8988T (cell line): Measurements from ENCODE around the gene ATG13.
"Not testable (repeated sequence)": the region's sequence is repeated elsewhere in the genome, so short reads cannot be mapped to it uniquely, and the experiment has no call there.

ENCODE experiments used
- DNase-seq: peaks from one replicate; pipeline ENCODE4 v3.0.0; 2011

The ATG13 gene

DNA sequence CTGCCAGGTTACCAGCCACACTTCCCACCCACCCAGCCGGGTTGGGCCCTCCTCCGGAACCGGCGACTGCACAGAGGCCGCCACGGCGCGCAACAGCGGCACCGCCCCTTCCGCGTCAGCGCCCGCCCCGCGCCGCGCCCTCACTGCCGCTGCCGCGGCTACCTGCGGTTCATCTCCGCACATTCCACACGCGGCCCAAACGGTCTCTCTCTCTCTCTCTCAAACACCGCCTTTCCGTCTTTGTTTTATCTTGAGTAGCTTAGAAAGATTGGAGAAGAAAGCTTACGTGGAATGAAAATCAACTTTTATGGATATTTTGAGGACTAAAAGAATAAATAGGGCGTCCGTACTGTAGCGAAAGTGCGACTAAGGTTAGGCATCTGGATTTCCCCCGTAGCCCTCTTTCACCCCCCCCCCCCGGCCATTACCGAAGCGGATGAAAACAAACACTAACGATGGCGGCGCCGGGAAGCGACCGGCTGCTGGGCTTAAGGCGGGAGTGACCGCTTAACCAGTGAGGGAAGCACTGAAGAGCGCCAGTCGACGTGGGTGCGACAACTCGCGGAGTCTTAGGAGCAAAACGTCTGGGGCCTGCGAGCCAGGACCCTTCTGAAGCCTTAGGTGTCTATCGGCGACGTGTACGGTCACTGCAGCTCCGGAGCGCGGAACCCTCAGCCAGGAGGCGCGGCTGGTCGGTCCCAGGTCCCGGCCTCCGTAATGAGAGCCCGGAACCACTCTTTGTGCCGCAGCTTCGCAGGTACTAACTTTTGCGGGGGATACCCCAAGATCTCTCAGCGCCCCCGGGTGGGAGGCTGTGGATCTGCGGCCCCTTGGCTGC, at the start of gene ATG13, which contains the start of gene HARBI1:
ATG13 (plus strand) TSS at position 420 of the 838 bp plus-strand sequence. CDS start 26,739 bp downstream, outside the sequence.
HARBI1 (minus strand) TSS at position 94 of the 838 bp plus-strand sequence. CDS start 990 bp downstream, outside the sequence.
- peak; percentile 90 for DNase-seq

DNA sequence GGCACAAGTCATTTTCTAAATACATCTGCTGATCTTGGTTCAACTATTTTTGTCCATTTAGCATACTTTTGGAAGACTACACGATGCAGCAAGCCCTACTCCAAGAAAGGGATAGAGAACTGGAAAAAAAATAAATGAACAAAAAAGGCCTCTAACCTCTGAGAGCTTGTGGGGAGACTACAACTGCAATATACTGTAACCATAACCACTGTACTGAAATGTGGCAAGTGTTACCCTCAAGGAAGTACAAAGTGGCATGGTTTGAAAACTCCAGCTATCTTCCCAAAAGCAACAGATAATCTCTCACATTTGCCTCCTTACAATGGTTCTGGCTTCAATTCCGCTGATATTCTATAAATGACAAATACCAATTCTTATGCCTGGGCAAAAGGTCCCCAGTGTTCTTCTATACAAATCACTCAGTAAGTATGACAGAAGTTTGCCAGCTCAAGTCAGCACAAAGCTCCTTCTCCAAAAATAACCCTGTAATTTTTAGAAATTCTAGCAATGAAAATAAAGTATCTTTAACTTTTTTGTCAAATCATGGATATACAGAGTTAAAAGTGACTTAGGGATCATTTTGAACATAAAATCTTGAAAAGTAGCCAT, 46.5 kb upstream of the ATG13 start:
- no peak for DNase-seq

DNA sequence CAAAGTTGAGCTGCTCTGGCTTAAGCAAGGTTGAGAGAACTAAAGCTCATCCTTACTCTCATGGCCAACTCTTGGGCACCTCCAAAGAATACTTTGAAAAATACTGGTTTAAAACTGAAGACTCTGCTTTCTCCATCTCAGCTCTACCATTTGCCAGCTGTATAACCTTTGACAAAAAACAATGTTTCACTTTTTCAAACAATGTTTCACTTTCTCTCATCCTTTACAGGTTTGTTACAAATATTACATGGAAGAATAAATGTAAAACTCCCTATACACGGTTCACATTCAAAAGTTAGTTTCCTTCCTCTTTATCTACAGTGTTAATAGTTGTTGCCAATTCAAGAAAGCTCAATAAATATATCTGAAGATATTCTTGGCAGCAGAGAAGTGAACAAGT, 42.7 kb upstream of the ATG13 start:
- DNase-seq: no peak

DNA sequence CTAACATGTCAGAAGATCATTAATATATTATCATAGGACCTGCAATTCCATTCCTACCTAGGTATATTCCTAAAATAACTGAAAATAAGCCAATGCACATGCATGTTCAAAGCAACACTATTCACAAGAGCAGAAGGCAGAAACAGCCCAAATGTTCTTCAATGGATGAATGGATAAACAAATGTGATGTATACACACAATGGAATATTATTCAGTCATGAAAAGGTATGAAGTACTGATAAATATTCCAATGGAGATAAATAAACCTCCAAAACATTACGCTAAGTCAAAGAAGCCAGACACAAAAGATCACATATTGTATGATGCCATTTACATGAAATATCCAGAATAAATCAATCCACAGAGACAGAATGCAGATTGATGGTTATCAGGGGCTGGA, 40.3 kb upstream of the ATG13 start:
- no peak for DNase-seq

DNA sequence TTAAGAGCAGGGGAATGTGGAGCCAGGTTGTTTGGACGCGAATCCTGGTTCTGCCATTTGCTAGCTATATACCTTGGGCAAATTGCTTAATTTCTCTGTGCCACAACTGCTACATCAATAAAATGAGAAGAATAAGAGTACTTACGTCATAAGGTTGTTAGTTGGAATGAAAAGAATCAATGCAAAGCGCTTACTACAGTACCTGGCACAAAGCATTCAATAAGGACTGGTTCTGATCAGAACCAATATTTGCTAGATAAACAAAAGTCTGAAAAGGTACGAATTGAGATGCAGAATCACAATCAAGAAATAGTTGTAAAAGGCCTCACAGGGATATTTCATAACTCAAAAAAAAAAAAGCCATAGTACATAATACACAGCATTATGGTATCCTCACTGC, 34.8 kb upstream of the ATG13 start:
- no peak for DNase-seq

DNA sequence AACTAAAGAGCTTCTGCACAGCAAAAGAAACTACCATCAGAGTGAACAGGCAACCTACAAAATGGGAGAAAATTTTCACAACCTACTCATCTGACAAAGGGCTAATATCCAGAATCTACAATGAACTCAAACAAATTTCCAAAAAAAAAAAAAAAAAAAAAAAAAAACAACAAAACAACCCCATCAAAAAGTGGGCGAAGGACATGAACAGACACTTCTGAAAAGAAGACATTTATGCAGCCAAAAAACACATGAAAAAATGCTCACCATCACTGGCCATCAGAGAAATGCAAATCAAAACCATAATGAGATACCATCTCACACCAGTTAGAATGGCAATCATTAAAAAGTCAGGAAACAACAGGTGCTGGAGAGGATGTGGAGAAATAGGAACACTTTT, 33.8 kb upstream of the ATG13 start:
- not testable (repeated sequence) for DNase-seq

DNA sequence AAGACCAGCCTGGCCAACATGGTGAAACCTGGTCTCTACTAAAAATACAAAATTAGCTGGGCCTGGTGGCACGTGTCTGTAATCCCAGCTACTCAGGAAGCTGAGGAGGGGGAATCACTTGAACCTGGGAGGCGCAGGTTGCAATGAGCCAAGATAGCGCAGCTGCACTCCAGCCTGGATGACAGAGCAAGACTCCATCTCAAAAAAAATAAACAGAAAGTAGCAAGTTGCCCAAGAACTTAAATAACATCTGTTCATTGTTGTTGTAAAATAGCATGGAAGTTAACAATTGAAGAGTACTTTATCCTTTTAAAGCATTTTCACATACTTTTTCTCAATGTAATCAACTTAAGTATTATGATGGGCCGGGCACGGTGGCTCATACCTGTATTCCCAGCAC, 29.2 kb upstream of the ATG13 start:
- no peak for DNase-seq

DNA sequence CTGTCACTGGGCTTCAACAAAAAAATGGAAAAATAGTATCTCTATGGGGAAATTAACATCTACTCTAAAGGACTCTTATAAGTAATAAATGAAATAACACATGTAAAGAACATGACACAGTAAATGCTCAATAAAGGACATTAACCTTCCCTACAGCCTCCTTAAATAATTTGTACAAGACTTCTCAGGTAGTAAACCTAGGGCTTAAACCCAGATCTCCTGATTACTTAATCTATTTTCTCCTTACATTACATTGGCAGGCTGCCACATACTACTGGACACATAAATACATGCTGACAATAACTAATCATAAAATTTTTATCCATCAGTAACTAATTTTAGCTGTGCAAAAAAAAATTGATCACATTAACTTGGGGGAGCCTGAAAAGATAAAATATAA, 28.4 kb upstream of the ATG13 start:
- no peak for DNase-seq

DNA sequence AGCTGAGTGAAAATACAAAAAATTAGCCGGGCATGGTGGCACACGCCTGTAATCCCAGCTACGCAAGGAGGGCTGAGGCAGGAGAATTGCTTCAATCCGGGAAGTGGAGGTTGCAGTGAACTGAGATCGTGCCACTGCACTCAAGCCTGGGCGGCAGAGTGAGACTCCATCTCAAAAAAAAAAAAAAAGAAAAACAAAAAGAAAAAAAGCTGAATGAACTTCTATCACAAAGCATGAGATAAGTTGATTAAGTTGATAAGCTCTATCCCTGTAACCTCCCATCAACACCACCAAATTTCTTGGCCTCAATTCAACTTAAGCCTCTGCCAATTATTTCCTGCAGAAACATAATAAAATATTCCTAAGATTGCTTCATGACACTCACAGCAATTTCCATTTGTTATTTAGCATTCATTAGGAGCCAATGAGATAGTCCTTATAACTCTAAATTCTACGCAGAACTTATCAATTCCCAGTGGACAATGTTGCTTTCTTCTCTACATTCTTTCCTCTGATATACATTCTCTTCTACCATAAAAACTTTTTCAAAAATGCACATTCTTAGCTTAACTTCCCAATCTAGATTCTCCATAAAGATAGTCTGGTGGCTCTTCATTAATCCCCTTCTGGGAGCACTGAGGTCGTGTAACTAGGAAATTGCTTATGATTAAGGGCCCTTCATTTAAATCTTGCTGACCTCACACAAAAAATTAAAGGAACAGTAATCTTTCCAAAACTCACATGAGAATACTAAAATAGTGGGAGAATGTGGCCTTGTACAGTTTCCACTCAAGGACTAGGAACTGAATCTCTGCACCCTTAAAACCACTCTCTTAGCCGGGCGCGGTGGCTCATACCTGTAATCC, 26.4 kb upstream of the ATG13 start:
- DNase-seq: no peak

DNA sequence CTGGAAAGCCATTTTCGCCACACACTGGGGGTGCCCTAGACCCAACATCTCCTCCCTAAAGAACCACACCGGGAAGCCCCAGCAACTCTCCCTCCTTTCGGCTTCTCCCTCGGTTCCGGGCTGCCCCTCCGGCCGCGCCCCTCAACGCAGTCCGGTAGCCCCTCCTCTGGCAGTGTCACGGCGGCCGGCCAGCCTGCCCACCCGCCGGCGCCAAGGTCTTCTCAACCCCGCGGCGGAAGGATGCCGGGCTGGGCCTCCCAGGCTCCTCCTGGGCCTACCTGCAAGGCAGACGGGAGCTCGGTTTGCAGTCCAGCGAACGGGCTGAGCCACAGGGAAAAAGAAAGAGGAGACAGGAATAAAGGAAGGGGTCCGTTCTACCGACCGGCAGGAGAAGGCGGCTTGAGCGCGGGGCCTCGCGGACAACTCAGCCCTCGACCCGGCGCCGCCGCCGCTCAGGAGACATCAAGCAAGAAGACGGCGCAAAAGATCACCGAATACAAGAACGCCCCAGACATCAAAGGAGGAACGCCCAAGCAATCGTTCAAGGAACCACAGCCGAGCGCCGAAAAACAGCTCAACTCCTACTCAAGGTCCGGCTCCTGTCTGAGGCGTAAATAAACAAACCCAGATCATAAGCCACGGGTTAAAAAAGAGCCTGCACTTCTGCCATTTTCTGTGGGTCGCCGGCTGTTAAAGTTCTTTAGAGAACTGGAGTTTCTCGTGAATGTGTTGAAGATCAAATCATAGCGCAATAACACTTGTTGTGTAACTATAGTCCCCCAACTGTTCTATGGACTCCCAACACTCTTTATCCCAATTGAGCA, 23.6 kb upstream of the ATG13 start, which contains the start of gene AMBRA1:
AMBRA1 (minus strand) TSS at position 474 of the 824 bp plus-strand sequence. CDS start 45,643 bp downstream, outside the sequence.
- DNase-seq: peak; percentile 42

DNA sequence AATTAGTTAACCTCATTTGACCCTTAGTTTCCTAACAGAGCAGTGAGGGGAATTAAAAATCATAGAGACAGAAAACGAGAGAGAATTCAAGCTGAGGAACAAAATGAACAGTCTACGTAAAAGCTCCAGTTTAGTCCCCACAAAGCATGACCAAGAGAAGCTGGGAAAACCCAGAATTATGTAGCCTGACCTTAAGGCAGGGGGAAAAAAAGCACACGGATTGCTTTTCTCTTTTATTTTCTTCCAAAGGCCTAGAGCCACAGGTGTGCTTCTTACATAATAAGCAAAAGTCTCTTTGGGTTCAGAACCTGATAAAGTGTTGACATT, 23.0 kb upstream of the ATG13 start:
- DNase-seq: no peak

DNA sequence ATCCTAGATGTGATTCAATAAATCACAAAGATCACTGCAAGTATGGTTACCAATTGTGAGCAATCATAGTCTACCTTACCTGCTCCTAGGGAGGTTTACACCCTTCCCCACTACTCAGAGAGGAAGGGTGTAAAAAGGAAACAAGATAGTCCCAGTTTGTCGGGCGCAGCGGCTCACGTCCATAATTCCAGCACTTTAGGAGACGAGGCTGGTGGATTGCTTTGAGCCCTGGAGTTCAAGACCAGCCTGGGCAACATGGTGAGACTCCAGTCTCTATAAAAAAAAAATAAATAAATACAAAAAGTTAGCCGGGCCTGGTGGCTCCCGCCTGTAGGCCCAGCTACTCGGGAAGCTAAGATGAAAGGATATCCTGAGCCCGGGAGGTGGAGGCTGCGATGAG, 22.6 kb upstream of the ATG13 start:
- no peak for DNase-seq

DNA sequence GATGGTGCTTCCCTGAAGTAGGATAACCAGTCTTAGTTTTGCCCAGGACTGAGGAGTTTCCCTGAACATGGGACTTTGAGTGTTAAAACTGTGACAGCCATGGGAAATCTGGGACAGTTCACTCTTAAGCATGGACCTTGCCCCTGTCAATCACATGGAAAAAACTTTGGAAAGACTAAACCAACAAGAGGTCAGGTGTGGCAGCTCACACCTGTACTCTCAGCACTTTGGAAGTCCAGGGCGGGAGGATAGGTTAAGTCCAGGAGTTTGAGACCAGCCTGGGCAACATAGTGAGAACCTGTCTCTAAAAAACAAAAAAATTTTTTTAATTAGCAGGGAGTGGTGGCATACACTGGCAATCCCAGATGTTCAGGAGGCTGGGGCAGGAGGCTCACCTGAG, 20.2 kb upstream of the ATG13 start:
- DNase-seq: no peak

DNA sequence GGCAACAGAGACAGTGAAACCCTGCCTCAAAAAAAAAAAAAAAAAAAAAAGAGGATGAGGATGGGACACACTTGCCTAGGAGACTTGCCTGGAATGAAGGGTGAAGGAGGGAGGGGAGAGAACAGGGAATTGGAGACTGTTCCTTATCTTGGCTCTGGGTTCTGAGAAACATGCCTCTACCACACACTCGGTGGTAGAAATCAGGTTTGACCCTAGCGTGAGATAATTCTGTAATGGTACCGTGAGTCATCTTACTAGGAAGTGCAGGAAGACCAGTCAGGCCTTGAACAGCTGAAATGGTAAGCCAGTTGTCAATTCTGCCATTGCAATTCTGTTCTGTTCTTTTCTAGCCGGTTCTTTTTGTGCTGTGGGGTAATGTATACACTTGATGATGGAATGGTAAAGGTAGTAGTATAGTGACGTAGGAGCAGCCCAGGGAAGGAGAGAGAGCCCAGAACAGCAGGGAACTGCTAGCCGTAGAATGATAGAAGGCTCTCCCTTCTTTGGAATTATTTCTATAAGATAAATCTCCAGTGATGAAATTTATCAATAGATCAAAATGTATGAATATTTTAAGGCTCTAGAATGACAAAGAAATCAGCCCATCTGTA, 19.6 kb upstream of the ATG13 start:
- no peak for DNase-seq

DNA sequence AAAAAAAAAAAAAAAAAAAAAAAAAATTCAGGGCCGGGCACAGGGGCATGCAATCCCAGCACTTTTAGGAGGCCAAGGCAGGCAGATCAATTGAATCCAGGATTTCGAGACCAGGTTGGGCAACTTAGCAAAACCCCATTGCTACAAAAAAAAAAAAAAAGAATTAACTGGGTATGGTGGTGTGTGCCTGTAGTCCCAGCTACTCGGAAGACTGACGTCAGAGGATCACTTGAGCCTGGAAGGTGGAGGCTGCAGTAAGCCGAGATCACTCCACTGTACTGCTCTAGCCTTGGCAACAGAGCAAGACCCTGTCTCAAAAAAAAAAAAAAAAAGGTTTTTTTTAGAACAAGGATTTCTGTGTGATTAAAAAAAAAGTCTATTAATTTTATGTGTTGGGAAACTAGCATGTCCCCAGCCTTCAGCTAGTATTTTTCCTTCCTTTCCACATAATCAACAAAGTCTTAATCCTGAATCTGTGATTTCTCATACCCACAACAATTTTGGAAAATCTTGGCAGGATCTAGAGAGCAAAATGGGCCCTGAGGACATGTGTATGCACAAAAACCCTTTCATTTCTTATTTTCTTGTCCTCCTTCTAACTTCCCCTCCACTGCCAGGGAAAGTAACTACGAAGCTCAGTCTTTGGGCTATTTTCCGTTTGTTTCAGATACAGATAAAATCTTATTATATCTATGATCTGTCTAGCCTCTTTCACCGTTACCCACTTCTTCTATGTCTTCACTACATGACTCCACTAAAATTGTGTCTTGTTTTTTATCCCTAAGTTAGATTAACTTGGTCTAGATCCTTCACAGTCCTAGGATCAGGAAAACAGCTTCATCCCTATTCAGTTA, 17.8 kb upstream of the ATG13 start:
- DNase-seq: no peak

DNA sequence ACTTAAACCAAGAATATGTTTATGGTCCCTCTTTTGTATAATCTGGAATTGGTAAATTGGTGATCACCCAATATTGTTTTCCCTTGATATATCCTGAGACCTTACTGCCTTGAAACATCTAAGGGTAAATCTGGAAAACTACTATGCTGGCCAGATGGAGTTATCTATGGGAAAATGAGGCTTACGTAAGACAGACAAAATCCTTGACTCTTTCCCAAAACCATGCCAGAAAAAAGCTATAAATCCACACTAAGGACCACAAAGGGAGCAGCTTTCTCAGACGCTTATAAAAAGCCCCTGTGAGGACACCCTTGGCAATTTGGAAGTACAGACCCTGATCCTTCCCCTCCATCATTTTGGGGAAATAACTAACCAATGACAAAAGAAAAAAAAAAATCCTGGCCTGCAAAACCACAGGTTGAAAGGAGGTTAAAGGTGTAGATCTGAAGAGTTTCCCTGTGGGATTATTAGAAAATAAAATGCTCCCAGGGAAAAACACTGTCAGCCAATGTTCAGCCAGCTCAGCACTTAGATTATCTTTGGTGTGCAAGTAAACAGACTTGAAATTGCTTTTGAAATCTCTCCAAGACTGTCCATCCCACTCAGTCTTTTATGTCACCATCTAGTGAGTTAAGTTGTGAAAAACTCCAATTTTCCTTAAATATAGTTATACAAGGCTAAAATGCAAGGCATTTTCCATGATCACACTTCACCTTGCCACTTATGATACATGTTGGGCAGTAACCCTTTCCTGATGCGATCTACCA, 17.0 kb upstream of the ATG13 start:
- DNase-seq: no peak

DNA sequence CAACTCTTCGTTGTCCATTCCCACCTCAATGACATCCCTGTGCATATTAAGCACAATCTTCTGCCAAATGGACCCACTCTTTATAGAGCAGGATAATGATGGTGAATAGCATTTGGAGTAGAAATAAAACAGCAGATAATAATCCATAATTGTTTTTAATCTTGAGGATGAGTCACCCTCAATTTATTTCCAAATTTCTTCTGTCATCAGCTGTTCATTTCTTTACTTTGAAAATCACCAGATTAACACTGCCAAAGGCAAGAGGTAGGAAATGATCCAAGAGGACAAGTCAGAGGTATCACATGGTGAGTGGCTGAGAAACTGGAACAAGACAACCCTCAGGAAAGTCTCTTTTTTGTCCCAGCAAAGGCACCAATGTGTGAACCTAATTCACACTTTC, 16.2 kb upstream of the ATG13 start:
- no peak for DNase-seq

DNA sequence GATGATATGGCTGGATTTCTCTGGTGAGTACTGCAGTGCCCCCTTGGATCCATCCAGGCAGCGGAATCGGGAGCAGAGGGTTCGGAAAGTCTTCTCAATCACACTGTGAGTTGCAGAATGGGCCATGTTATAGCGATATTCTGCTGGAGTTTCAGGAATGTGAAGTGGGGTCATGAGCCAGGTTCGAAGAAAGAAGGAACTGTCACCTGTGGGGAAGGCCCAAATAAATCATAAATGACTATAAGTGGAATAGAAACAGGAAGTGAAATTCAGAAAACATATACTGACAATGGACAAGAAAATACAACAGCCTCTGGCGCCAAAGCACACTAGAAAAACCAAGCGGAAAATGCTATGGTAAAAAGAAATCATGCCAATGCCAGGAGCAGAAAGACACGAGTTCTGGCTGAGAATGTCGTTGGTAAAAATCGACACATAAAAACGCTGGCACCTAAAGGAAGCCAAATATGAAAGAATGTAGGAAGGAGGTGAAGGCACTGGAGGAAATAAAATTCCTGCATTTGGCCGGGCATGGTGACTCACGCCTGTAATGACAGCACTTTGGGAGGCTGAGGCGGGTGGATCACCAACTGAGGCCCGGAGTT, 13.5 kb upstream of the ATG13 start:
- no peak for DNase-seq

DNA sequence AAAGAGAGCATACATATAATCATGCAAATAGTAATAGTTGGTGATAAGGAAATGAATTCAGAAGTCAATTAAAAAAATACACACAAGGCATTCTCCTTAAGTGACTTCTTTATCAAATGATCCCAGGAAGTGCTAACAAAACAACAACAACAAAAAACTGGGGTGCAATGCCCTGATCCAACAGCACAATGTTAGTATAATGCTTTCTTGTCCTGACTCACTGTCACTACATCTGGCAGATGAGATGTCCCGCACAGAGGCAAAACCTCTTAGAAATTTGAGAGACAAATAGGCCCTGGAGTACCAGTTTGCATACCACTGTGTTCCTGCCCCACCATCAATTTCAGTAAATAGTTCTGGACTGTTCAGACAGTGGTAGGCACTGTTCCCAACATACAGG, 12.6 kb upstream of the ATG13 start:
- DNase-seq: no peak

DNA sequence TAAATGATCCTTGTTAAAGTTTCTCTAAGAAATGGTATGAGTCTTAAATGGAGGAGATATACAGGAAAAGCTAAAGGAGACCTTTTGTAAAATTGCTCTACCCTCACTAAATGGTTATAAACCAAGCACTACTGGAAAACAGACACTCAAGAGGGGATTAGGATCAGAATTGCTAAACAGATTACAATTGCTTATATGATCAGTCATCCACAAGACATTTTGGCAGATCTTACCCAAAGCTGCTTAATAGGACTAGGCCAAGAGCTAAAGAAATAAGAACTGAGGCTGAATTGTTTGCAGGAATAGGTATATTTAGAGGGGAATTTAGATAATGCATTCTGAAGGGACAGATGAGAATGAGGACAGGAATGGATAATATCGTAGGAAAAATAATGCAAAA, 9.8 kb upstream of the ATG13 start:
- DNase-seq: no peak
